GM12872 (cell line): ENCODE data around the gene INCA1.

Experiments used
- TF ChIP-seq, protein P1 (sequence below): IDR thresholded peaks from 3 replicates; pipeline ENCODE4 v1.5.1; 2011; ENCODE audit warnings: low read depth, mild to moderate bottlenecking, low read length, moderate library complexity; ENCODE audit not compliant: insufficient read depth

INCA1 gene

GRCh38 chr17:5002121-5002788 lies 4.9 kb upstream of the INCA1 start:
- TF ChIP-seq, protein P1, sequence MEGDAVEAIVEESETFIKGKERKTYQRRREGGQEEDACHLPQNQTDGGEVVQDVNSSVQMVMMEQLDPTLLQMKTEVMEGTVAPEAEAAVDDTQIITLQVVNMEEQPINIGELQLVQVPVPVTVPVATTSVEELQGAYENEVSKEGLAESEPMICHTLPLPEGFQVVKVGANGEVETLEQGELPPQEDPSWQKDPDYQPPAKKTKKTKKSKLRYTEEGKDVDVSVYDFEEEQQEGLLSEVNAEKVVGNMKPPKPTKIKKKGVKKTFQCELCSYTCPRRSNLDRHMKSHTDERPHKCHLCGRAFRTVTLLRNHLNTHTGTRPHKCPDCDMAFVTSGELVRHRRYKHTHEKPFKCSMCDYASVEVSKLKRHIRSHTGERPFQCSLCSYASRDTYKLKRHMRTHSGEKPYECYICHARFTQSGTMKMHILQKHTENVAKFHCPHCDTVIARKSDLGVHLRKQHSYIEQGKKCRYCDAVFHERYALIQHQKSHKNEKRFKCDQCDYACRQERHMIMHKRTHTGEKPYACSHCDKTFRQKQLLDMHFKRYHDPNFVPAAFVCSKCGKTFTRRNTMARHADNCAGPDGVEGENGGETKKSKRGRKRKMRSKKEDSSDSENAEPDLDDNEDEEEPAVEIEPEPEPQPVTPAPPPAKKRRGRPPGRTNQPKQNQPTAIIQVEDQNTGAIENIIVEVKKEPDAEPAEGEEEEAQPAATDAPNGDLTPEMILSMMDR: no peak

DNA sequence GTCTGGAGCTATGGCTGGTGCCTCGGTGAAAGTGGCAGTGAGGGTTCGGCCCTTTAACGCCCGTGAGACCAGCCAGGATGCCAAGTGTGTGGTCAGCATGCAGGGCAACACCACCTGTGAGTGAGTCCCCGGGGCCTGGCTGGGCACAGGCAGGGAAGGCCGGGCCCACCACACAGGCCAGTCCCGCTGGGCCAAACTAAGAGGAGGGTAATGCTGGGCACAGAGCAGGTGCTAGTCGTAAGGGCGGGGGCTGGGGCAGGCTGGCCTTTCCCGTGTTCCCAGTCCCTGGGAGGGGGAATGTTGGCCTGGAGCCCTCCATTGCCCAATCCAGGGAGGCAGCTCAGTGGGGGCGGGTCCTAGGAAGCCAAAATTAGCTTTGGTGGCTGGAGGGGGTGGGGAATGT lies 2.9 kb upstream of the INCA1 start:
- TF ChIP-seq, protein P1: no peak

- TF ChIP-seq, protein P1: no peak
Observed at GRCh38 chr17:4999430-5000093, 2.2 kb upstream of the INCA1 start.

DNA sequence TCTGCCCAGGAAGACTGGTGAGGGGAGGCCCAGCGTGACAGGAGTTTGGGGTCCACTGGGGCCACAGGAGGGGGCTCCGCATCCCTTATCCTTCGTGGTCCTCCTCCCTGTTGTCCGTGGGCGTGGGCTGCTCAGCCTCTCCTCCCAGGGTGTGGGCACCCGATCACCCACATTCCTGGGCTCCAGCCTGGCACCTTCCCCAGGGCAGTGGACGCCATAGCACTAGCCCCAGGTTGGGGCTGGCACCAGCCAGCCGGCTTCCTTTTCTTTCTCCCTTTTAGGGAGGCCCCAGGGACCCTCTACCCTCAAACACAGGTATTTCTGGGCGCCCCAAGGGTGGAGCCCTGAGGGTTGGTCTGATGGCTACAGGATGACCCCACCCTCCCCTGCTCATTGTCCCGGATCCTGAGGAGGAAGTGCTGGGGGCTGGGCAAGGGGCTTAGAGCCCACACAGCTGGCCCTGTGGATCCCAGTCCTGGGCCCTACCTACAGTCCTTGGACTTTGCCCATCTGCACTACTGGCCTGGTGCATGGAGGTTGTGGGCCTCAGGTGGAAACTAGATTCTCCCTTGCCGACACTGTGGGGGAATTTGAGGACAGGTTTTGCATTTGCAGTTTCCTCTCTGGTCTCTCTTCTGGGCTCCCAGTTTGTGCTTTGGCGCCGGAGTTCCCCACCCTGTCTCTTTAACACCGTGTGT lies 1.6 kb upstream of the INCA1 start:
- TF ChIP-seq, protein P1: no peak

DNA sequence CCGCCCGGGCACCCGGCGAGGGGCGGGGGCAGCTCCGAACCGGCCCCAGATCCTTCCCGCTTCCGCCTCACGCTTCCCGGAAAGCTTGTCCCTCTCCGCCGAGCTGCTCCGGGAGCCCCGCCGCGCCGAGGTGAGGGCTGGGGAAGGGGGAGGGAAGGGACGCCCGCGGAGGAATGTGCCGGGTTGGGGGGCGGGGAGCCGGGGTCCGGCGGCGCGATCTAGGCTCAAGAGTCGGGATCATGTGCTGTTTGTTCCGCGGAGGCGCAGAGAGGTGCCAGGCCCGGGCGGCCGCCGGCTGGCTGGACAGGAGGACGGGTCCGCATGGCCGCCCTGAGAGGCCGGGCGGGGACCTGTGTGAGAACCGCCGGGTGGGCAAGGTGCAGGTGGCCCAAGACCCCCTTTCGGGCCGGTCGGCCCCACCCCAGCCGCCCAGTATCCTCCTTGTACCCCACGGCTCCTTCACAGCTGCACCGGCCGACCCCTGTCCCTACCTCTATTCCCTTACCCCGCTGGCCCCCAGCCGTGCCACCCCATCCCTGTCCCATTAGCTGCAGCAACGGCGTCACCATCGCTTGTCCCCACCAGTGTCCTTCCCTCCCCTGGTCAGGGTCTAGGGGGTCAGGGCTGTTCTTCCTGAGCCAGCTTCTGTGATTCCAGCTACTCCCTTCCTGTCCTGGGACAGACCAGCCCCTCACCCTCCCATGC lies 857 bp upstream of the INCA1 start:
- TF ChIP-seq, protein P1: no peak

- TF ChIP-seq, protein P1: no peak
Observed at GRCh38 chr17:4994081-4994595, 3.2 kb downstream of the INCA1 start.
